Measurements from ENCODE around the gene ZSWIM5. TPM values are rescaled to one million over a fixed set of nuclear protein-coding genes. Genes with fewer than 3 reads are reported as not detected.
"Not testable (repeated sequence)": the region's sequence is repeated elsewhere in the genome, so short reads cannot be mapped to it uniquely, and the experiment has no call there.

ZSWIM5 gene
- total RNA-seq, result 1.5 TPM

DNA sequence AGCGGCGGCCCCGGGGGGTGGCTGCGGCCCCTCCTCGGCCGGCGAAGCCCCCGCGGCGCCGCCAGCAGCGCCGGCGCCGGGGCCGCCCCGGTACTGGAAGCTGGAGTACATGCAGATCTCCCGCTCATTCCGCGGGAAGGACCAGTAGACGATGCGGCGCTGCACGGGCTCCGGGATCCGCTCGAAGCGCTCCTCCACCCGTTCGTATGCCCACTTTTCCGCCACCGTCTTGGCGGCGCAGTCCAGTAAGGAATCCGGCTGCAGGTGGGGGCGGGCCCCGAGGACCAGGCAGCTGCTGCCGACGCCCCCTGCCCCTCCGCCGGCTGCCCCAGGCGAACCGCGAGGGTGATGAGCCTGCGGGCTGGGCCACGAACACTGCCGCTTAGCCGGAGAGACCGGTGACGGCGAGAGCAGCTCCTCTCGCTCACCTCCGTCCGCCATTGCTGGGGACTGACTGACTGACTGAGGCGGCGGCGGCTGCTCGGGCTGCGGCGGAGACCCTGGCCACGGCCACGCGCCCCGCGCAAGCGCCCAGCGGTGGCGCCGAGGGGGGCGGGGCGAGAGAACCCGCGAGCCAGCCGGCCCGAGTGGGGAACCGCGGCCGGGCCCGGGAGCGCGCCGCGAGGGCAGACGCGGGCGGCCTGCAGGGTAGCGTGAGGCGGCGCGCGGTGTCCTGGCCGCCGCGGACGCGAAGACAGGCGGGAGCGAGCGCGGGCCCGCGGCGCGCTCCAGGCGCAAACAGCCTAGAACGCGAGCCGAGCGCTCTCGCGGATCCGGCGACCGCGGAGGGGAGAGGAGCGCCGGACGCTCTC is at the start of gene ZSWIM5:
Gene ZSWIM5, minus strand, starts transcription at position 696 of the 812 bp plus-strand sequence. Its CDS starts 255 bp downstream, at position 441.
- Histone ChIP-seq H3K9me3 (ENCODE audit: low read depth, low read length) (no peaks in the 10 kb centered on the region), H3K27me3 (ENCODE audit: insufficient read depth, low read length) (peaks cover 59% of the 10 kb centered on the region), H3K4me1 (ENCODE audit: insufficient read depth, low read length) (peaks cover 14% of the 10 kb centered on the region), H3K4me3 (ENCODE audit: low read length) (peak within 1 kb of the TSS; percentile 48)

DNA sequence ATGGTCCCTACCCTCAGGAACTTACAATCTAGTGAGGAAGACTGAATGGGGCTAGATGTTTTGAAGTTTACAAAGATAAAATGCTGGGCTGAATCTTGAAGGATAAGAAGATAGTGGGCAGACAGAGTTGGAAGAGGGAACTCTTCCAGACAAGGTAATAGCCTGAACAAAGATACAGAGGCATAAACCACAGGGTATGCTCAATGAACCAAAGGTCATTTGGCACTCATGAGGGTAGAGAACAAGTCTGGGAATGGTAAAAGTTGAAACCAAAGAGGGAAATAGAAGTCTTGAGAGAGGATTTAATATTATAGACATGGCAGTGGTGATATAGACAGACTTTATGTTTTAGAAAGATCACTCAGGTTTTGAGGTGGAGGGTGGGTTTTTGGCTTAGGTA is 48.1 kb upstream of the ZSWIM5 start:
- Histone ChIP-seq H3K9me3 (ENCODE audit: low read depth, low read length) (no peaks in the 10 kb centered on the region), H3K4me1 (ENCODE audit: insufficient read depth, low read length) (no peaks in the 10 kb centered on the region), H3K27me3 (ENCODE audit: insufficient read depth, low read length) (peaks cover 5% of the 10 kb centered on the region), H3K4me3 (ENCODE audit: low read length) (no peak overlapping the region)

GRCh38 chr1:45250544-45250943 is 44.1 kb upstream of the ZSWIM5 start:
- Histone ChIP-seq H3K9me3 (ENCODE audit: low read depth, low read length) (no peaks in the 10 kb centered on the region), H3K4me1 (ENCODE audit: insufficient read depth, low read length) (no peaks in the 10 kb centered on the region), H3K27me3 (ENCODE audit: insufficient read depth, low read length) (peaks cover 5% of the 10 kb centered on the region), H3K4me3 (ENCODE audit: low read length) (no peak overlapping the region)

DNA sequence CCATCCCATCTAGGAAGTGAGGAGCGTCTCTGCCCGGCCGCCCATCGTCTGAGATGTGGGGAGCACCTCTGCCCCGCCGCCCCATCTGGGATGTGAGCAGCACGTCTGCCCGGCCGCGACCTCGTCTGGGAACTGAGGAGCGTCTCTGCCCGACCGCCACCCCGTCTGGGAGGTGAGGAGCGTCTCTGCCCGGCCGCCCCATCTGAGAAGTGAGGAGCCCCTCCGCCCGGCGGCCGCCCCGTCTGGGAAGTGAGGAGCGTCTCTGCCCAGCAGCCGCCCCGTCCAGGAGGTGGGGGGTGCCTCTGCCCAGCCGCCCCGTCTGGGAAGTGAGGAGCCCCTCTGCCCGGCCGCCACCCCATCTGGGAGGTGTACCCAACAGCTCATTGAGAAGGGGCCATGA is 41.6 kb upstream of the ZSWIM5 start:
- not testable (repeated sequence) for H3K27me3 ChIP-seq (ENCODE audit: insufficient read depth, low read length); H3K4me1 ChIP-seq (ENCODE audit: insufficient read depth, low read length); H3K9me3 ChIP-seq (ENCODE audit: low read depth, low read length); H3K4me3 ChIP-seq (ENCODE audit: low read length)

GRCh38 chr1:45246760-45247159 is 40.4 kb upstream of the ZSWIM5 start:
- Histone ChIP-seq H3K4me1 (ENCODE audit: insufficient read depth, low read length) (no peaks in the 10 kb centered on the region), H3K9me3 (ENCODE audit: low read depth, low read length) (no peaks in the 10 kb centered on the region), H3K4me3 (ENCODE audit: low read length) (no peak overlapping the region), H3K27me3 (ENCODE audit: insufficient read depth, low read length) (peaks cover 5% of the 10 kb centered on the region)

GRCh38 chr1:45246359-45246758 is 40.0 kb upstream of the ZSWIM5 start:
- H3K27me3 ChIP-seq (ENCODE audit: insufficient read depth, low read length); H3K4me3 ChIP-seq (ENCODE audit: low read length); H3K9me3 ChIP-seq (ENCODE audit: low read depth, low read length); H3K4me1 ChIP-seq (ENCODE audit: insufficient read depth, low read length): not testable (repeated sequence)

- Histone ChIP-seq H3K4me3 (ENCODE audit: low read length) (no peak overlapping the region), H3K4me1 (ENCODE audit: insufficient read depth, low read length) (no peaks in the 10 kb centered on the region), H3K27me3 (ENCODE audit: insufficient read depth, low read length) (no peaks in the 10 kb centered on the region), H3K9me3 (ENCODE audit: low read depth, low read length) (no peaks in the 10 kb centered on the region)
Observed at GRCh38 chr1:45244660-45245059, 38.3 kb upstream of the ZSWIM5 start.

DNA sequence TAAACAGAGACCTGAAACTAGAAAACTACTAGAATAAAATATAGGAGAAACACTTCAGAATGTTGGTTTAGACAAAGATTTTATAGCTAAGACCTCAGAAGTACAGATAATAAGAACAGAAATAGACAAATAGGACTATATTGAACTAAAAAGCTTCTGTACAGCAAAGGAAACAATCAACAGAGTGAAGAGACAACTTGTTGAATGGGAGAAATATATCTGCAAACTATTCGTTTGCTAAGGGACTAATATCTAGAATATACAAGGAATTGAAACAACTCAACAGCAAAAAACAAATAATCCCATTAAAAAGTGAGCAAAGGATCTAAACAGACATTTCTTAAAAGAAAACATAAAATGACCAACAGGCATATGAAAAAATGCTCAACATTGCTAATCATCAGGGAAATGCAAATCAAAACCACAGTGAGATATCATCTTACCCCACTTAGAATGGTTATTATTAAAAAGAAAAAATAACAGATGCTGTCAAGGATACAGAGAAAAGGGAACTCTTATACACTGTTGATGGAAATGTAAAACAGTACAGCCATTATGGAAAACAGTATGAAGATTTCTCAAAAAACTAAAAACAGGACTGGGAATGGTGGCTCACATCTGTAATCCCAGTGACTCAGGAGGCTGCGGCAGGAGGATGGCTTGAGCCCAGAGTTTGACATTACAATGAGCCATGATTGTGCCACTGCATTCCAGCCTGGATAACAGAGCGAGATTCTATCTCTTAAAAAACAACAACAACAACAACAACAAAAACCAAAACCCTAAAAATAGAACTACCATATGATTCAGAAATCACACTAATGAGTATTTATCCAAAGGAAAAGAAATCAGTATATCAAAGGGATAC is 37.3 kb upstream of the ZSWIM5 start:
- H3K9me3 ChIP-seq (ENCODE audit: low read depth, low read length), result no peaks in the 10 kb centered on the region
- no peaks in the 10 kb centered on the region for H3K27me3 ChIP-seq (ENCODE audit: insufficient read depth, low read length)
- no peak overlapping the region for H3K4me3 ChIP-seq (ENCODE audit: low read length)
- no peaks in the 10 kb centered on the region for H3K4me1 ChIP-seq (ENCODE audit: insufficient read depth, low read length)

DNA sequence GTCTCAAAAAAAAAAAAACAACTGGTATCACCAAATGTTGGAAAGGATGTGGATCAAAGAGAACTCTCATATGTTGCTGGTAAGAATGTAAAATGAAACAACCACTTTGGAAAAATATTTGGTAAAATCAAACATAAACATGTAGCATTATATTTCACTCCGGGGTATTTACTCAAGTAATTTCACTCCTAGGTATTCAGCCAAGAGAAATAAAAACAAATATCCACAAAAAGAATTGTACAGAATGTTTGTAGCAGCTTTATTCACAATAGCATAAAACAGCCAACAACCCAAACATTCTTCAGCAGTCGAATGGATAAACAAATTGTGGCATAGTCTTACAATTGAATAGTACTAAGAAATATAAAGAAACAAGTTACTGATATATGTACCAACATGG is 32.4 kb upstream of the ZSWIM5 start:
- Histone ChIP-seq H3K4me1 (ENCODE audit: insufficient read depth, low read length) (no peaks in the 10 kb centered on the region), H3K4me3 (ENCODE audit: low read length) (no peak overlapping the region), H3K27me3 (ENCODE audit: insufficient read depth, low read length) (no peaks in the 10 kb centered on the region), H3K9me3 (ENCODE audit: low read depth, low read length) (no peaks in the 10 kb centered on the region)

DNA sequence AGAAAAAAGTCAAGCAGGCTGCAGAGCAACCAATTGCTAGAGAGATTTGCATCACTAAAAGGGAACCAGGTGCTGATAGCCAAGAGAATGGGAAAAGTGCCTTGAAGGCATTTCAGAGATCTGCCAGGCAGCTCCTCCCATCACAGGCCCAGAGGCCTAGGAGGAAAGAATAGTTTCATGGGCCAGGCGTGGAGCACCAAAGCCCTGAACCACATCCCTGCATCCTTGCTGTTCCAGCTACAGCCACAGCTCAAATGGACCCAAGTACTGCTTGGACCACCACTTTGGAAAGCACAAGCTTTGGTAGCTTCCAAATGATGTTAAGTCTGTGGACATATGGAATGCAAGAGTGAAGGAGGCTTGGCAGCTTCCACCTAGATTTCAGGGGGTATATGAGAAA is 29.7 kb upstream of the ZSWIM5 start:
- H3K27me3 ChIP-seq (ENCODE audit: insufficient read depth, low read length), result no peaks in the 10 kb centered on the region
- no peak overlapping the region for H3K4me3 ChIP-seq (ENCODE audit: low read length)
- H3K4me1 ChIP-seq (ENCODE audit: insufficient read depth, low read length), result no peaks in the 10 kb centered on the region
- H3K9me3 ChIP-seq (ENCODE audit: low read depth, low read length), result no peaks in the 10 kb centered on the region

GRCh38 chr1:45230537-45230936 is 24.1 kb upstream of the ZSWIM5 start:
- Histone ChIP-seq H3K9me3 (ENCODE audit: low read depth, low read length) (no peaks in the 10 kb centered on the region), H3K4me3 (ENCODE audit: low read length) (no peak overlapping the region), H3K27me3 (ENCODE audit: insufficient read depth, low read length) (no peaks in the 10 kb centered on the region), H3K4me1 (ENCODE audit: insufficient read depth, low read length) (no peaks in the 10 kb centered on the region)

DNA sequence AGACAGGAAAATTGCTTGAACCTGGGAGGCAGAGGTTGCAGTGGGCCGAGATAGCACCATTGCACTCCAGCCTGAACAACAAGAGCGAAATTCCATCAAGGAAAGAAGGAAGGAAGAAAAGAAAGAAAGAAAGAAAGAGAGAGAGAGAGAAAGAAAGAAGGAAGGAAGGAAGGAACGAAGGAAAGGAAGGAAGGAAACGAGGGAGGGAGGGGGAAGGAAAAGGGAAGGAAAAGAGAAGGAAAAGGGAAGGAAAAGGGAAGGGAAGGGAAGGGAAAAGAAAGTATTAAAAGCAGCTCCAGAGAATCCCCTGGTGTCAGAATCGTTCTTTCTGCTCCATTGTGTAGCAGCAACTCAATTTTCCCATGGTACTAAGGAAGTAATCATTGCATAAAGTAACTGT is 19.2 kb upstream of the ZSWIM5 start:
- H3K27me3 ChIP-seq (ENCODE audit: insufficient read depth, low read length), result no peaks in the 10 kb centered on the region
- H3K4me3 ChIP-seq (ENCODE audit: low read length), result no peak overlapping the region
- H3K4me1 ChIP-seq (ENCODE audit: insufficient read depth, low read length), result no peaks in the 10 kb centered on the region
- no peaks in the 10 kb centered on the region for H3K9me3 ChIP-seq (ENCODE audit: low read depth, low read length)

- H3K27me3 ChIP-seq (ENCODE audit: insufficient read depth, low read length); H3K9me3 ChIP-seq (ENCODE audit: low read depth, low read length): not testable (repeated sequence)
Observed at GRCh38 chr1:45223710-45224109, 17.3 kb upstream of the ZSWIM5 start.

DNA sequence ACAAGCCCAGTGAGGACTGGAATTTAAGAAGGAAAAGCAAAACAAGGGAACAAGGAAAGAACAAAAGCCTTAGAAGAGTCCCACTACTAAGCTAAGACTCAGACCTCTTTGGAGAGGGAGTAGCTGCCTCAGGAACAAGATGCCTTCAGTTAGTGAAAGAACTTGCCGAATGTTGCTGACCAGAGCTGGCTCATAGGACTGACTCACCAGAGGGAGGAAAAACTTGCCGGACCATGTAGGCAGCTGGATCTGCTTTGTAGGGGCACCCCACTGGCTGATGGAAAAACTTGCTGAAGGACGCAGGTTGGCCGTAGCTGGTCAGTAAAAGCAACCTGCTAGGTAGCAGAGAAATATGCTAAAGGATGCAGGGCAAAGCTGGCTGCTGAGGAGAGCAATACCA is 15.3 kb upstream of the ZSWIM5 start:
- Histone ChIP-seq H3K4me3 (ENCODE audit: low read length) (no peak overlapping the region), H3K4me1 (ENCODE audit: insufficient read depth, low read length) (no peaks in the 10 kb centered on the region), H3K9me3 (ENCODE audit: low read depth, low read length) (no peaks in the 10 kb centered on the region), H3K27me3 (ENCODE audit: insufficient read depth, low read length) (no peaks in the 10 kb centered on the region)

More at GRCh38 chr1:45223710-45224109, 17.3 kb upstream of the ZSWIM5 start:
- not testable (repeated sequence) for H3K4me1 ChIP-seq (ENCODE audit: insufficient read depth, low read length); H3K4me3 ChIP-seq (ENCODE audit: low read length)

DNA sequence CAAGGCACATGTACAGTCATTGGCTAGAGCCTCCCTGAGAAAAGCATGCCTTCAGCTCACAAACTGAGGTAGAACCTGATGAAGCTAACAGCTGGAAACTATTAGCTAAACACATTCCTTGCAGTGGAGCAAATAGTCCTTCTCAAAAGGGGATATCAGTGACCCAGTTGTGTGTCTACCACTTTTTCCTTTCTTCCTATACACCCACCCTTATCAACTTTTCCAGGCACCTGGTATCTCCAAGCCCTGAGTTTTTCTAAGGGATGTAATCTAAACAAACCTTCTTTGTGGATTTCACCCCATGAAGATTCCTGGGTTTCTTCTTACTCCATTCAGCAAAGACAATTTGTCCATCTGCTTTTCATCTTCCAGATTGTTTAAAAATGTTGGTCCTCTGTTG is 10.5 kb upstream of the ZSWIM5 start:
- Histone ChIP-seq H3K9me3 (ENCODE audit: low read depth, low read length) (no peaks in the 10 kb centered on the region), H3K4me1 (ENCODE audit: insufficient read depth, low read length) (no peaks in the 10 kb centered on the region), H3K4me3 (ENCODE audit: low read length) (no peak overlapping the region)

More for the DNA sequence above, 10.5 kb upstream of the ZSWIM5 start:
- peaks cover 2% of the 10 kb centered on the region for H3K27me3 ChIP-seq (ENCODE audit: insufficient read depth, low read length)

All from mononuclear cell (primary cell).